Body of pancreas (tissue), 4 donors: ENCODE measurements around the gene GID8. TPM values are rescaled to one million over a fixed set of nuclear protein-coding genes. Genes with fewer than 3 reads are reported as not detected.
A peak's percentile ranks its signal among the peaks of the same experiment; 100 is the strongest.

Source experiments
- ATAC-seq: fragments of 150-250 bp; one replicate; pipeline ENCODE4 v1.9.1; 2016
- DNase-seq, 4 donors: peaks; one replicate each; pipeline ENCODE4 v3.0.0-alpha.2; 2019
- H3K27ac ChIP-seq, 4 donors: fragments of 200-600 bp; sonication (generic); 1 replicate in 3 of 4; 2 replicates in 1 of 4; pipeline versions ENCODE4 v1.5.1 to v1.6.1; 2016 to 2019; ENCODE audit warnings: mild to moderate bottlenecking in 1 of 4, mixed read lengths in 1 of 4, moderate library complexity in 1 of 4
- H3K27me3 ChIP-seq, 2 donors: fragments of 200-600 bp; sonication (generic); one replicate each; pipeline ENCODE4 v1.6.0; 2016; ENCODE audit warnings: mild to moderate bottlenecking in 1 of 2
- H3K36me3 ChIP-seq, 2 donors: fragments of 200-600 bp; sonication (generic); replicated peaks in 1 of 2; 2 replicates each; pipeline ENCODE4 v1.5.1; 2016; ENCODE audit warnings: low read depth in 2 of 2; ENCODE audit not compliant: insufficient read depth in 1 of 2
- H3K4me1 ChIP-seq: fragments of 200-600 bp; sonication (generic); one replicate; pipeline ENCODE4 v1.6.0; 2016
- H3K4me3 ChIP-seq, 2 donors: fragments of 200-600 bp; sonication (generic); 1 replicate in 1 of 2; 2 replicates in 1 of 2; pipeline ENCODE4 v1.5.1; 2016 to 2019
- H3K9me3 ChIP-seq, 3 donors: fragments of 200-600 bp; sonication (generic); 1 replicate in 2 of 3; 2 replicates in 1 of 3; pipeline ENCODE4 v1.5.1; 2016
- POLR2A ChIP-seq, 3 donors: fragments of 450-650 bp; IDR thresholded peaks; one replicate each; pipeline ENCODE4 v1.6.1; 2016; ENCODE audit warnings: antibody characterized with exemption in 3 of 3, mild to moderate bottlenecking in 2 of 3
- WGBS, 2 donors: methylation state at CpG; one replicate each; pipeline ENCODE4 v1.1.5; 2017; 5-methylcytosine and 5-hydroxymethylcytosine counted together
- intact Hi-C: fragments of 100-400 bp; cut with DNase I; formaldehyde crosslinking; loops from one replicate; pipeline ENCODE4 v1.15.1; 2023
- total RNA-seq, 2 donors: library from RNA; depleted of rRNA; stranded (reverse); fragments of >200 nt; gene quantifications; one replicate each; pipeline ENCODE4 v1.1.0, GENCODE V29; 2016
- TF ChIP-seq, protein P1 (sequence below), 7 experiments: fragments of 450-650 bp in 4 of 7; fragments of 200-600 bp in 3 of 7; sonication (generic) in 3 of 7; IDR thresholded peaks; one replicate each; pipeline ENCODE4 v1.5.1; 2016 to 2019; ENCODE audit warnings: antibody characterized with exemption in 7 of 7

GID8 gene
- total RNA-seq, 2 donors from 2014 or later = 26.2 to 29.7 TPM

DNA sequence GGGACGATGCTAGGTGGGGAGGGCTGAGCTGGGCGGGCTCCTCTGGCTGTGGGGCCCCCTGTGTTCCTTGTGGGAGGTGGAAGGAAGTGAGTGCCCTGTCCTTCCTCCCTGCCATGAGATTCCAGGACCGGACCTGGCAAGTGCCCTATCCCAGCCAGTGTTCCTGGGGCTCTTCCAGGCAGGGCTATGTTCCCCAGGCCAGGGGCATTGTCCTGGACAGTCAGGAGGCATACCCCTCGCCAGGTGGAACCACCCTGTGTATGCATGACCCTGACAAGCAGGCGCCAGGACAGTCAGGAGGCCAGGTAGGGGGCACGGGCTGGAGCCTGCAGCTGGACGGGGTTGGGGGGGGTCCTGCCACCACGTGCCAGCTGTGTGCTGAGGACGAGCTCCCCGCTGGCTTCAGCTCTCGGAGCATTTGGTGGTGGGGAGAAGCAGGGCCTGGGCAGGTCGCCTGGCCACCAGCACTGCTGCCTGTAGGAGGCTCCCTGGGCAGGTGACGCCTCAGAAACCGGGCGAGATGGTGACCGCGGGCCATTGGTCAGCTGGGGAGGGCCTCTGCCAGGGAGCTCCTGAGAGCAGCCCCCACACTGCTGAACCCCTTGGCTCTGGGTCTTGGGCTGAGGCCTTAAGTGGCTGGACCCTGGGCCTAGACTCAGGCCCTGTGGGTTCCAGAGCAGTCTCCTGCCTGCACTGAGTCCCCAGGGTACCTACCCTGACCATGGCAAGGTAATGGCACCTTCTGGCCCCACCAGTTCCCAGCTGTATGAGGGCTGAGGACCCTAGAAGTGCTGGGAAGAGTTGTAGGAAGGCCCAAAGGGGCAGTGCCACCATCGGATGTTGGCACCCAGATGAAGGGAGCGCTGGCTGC, 15.3 kb downstream of the GID8 start:
- 52 to 86% methylated on average over 7 to 17 of the region's 19 CpGs for WGBS, 2 donors
- Histone ChIP-seq H3K36me3 (no peaks in the 10 kb centered on the region), H3K9me3 (no peaks in the 10 kb centered on the region), H3K27me3 (no peaks in the 10 kb centered on the region), H3K4me3 (no peak overlapping the region), H3K4me1 (peaks cover 18% of the 10 kb centered on the region), H3K27ac (peak overlapping the region in 2 of 4 donors; percentile 28 to 62)
- TF ChIP-seq, protein P1, sequence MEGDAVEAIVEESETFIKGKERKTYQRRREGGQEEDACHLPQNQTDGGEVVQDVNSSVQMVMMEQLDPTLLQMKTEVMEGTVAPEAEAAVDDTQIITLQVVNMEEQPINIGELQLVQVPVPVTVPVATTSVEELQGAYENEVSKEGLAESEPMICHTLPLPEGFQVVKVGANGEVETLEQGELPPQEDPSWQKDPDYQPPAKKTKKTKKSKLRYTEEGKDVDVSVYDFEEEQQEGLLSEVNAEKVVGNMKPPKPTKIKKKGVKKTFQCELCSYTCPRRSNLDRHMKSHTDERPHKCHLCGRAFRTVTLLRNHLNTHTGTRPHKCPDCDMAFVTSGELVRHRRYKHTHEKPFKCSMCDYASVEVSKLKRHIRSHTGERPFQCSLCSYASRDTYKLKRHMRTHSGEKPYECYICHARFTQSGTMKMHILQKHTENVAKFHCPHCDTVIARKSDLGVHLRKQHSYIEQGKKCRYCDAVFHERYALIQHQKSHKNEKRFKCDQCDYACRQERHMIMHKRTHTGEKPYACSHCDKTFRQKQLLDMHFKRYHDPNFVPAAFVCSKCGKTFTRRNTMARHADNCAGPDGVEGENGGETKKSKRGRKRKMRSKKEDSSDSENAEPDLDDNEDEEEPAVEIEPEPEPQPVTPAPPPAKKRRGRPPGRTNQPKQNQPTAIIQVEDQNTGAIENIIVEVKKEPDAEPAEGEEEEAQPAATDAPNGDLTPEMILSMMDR (IDR thresholded peaks at IDR 0.05) = no peak
- TF ChIP-seq POLR2A (IDR thresholded peaks at IDR 0.05) = no peak
- intact Hi-C loops = no loop called here
- no peak for ATAC-seq
- DNase-seq = no peak

DNA sequence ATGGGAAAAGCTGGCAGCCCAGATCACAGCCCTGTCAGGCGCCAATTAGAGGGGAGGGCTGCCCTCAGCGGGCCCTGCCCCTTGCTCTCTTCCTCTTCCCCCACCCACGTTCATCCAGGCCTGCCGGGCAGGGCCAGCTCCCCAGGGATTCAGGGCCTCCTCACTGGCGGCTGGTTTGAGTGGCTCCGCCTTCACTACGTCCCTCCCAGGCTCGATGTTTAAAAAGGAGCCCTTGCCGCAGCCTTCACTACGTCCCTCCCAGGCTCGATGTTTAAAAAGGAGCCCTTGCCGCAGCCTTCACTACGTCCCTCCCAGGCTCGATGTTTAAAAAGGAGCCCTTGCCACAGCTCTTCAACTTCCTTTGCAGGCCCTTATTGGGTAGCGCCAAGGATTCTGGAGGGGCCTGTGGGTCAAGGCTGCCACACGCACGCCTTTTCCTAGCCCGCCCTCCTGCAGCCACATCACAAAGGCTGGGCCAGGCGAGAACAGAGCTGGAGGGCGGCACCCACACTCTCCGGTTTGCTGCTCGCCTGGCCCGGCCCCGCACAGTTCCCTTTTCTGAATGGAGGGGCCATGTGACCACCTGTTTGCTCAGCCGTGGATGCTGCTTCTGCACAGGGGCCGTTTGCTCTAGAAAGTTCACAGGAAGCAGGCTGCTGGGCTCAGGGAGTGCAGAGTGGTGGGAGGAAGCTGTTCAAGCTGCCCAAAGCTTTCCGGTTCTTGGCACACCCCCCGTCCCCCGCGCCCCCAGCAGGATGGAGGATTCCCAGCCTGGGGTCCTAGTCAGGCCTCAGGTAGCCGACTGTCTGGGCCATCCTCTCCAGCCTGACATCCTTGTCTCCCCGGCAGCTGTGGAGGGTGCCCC, 16.1 kb downstream of the GID8 start:
- Histone ChIP-seq H3K4me1 (peaks cover 18% of the 10 kb centered on the region), H3K9me3 (no peaks in the 10 kb centered on the region), H3K27me3 (no peaks in the 10 kb centered on the region), H3K36me3 (no peaks in the 10 kb centered on the region), H3K4me3 (no peak overlapping the region), H3K27ac (peak overlapping the region in 2 of 4 donors; percentile 28 to 62)
- ATAC-seq (peak; percentile 25), DNase-seq (peak in 2 of 4 donors; percentile 31 to 69)
- TF ChIP-seq, protein P1 (IDR thresholded peaks at IDR 0.05) = no peak
- no peak for TF ChIP-seq POLR2A (IDR thresholded peaks at IDR 0.05)
- WGBS, 2 donors = 50 to 62% methylated on average over 16 to 32 of the region's 32 CpGs
- intact Hi-C loops = no loop called here

DNA sequence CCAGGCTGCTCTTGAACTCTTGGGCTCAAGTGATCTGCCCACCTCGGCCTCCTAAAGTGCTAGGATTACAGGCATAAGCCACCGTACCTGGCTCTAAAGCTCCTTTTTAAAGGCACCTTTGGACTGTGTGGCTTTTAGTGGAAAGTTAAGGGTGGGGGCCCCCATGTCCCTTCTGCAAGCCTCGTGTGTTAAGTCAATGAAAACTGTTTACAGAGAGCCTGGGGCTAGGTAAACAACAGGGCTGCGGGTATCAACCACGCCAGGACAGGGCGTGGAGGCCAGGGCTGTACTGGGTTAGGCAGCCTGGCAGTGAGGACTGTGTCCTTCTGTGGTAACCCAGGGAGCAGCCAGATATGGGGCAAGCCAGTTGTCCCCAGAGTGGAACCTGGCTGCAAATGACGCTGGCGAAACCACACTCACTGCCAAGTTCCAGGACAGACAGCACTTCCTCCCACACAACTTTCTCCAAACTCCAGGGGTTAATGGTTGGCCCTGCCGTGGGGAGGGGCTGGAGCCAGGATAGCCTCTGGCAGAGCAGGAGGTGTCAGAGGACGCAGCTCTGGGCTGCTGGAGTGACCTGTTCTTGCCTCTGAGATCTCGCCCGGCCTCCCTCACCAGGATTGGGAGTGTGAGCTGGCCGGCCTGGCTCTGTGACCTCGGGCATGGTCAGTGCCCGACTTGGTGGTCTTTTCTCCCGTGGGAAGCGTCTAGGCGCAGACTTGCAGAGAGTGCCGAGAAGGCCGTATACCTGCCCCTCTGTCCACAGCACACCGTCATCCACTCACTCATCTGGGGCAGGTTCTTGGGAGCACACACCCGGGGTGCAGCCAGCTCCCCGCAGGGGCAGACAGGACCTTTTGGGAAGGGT, 17.8 kb downstream of the GID8 start:
- H3K27me3 ChIP-seq = no peaks in the 10 kb centered on the region
- H3K4me3 ChIP-seq = no peak overlapping the region
- peak; percentile 47 for ATAC-seq
- H3K27ac ChIP-seq = peak overlapping the region in 2 of 4 donors; percentile 36 to 39
- TF ChIP-seq, protein P1 (IDR thresholded peaks at IDR 0.05) = no peak
- TF ChIP-seq POLR2A (IDR thresholded peaks at IDR 0.05) = no peak
- peaks cover 18% of the 10 kb centered on the region for H3K4me1 ChIP-seq
- no peaks in the 10 kb centered on the region for H3K9me3 ChIP-seq
- WGBS, 2 donors = 53 to 54% methylated on average over 9 to 23 of the region's 23 CpGs
- peak in 3 of 4 donors; percentile 19 to 50 (median 40) for DNase-seq
- intact Hi-C loops = no loop called here
- H3K36me3 ChIP-seq = no peaks in the 10 kb centered on the region

DNA sequence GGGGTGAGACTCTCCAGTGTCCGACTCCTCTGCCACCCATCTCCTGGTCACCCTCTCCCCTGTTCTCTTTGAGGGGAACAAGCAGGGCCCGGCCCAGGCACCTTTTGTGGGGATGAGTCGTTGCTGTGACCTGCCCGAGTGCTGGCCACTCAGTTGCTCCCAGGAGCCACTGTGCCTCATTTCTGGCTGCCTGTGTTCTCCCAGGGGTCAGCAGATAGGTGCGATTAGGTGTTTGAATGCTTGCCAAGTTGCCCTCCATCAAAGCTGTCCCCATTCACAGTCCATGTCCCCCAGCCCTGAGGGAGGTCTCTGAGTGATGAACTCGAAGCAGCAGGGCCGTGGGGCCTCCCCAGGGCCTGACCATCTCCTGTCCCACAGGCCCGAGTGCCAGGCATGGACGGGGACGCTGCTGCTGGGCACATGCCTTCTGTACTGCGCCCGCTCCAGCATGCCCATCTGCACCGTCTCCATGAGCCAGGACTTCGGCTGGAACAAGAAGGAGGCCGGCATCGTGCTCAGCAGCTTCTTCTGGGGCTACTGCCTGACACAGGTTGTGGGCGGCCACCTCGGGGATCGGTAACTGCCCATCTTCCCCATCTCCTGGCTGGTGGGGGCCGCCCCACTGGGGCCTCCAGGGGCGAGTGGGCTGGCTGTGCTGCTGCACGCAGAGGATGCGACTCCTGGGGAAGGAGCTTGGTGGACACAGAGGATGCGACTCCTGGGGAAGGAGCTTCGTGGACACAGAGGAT, 18.6 kb downstream of the GID8 start:
- H3K27ac ChIP-seq = no peak overlapping the region
- DNase-seq = no peak
- 86 to 87% methylated on average over 12 to 25 of the region's 25 CpGs for WGBS, 2 donors

More for the DNA sequence above, 18.6 kb downstream of the GID8 start:
- no peaks in the 10 kb centered on the region for H3K36me3 ChIP-seq
- no peaks in the 10 kb centered on the region for H3K9me3 ChIP-seq
- H3K27me3 ChIP-seq = no peaks in the 10 kb centered on the region
- intact Hi-C loops = no loop called here
- peaks cover 18% of the 10 kb centered on the region for H3K4me1 ChIP-seq
- no peak for ATAC-seq
- no peak for TF ChIP-seq POLR2A (IDR thresholded peaks at IDR 0.05)
- TF ChIP-seq, protein P1 (IDR thresholded peaks at IDR 0.05) = no peak
- H3K4me3 ChIP-seq = no peak overlapping the region
